Activated naive CD4-positive, alpha-beta T cell treated with anti-CD3 and anti-CD28 coated beads, Interleukin-2, amount 10 ng/mL, durations not matched to agents 7 days and 5 days (primary cell): Measurements from ENCODE around the gene VRK3.
"Not testable (repeated sequence)": the region's sequence is repeated elsewhere in the genome, so short reads cannot be mapped to it uniquely, and the experiment has no call there.

Experiments
- CTCF ChIA-PET: fragments of 350-600 bp; sonication (Branson Sonifier 250); formaldehyde crosslinking; loops from one replicate; lab custom pipeline; 2021; ENCODE audit warnings: antibody characterized with exemption; lab: Charles Lee
- DNase-seq: peaks from one replicate; pipeline ENCODE4 v3.0.0-alpha.2; 2020
- H3K27ac Mint-ChIP-seq: one replicate; pipeline ENCODE4 v1.8.0; 2021; ENCODE audit warnings: mild to moderate bottlenecking, moderate library complexity, mixed read lengths
- H3K27me3 Mint-ChIP-seq: one replicate; pipeline ENCODE4 v1.8.0; 2021; ENCODE audit warnings: mild to moderate bottlenecking, mixed read lengths
- H3K36me3 Mint-ChIP-seq: one replicate; pipeline ENCODE4 v1.8.0; 2021; ENCODE audit warnings: mixed read lengths
- H3K4me1 Mint-ChIP-seq: one replicate; pipeline ENCODE4 v1.8.0; 2021; ENCODE audit warnings: mixed read lengths
- H3K4me3 Mint-ChIP-seq: one replicate; pipeline ENCODE4 v1.8.0; 2021; ENCODE audit warnings: mild to moderate bottlenecking, moderate library complexity, mixed read lengths
- H3K9me3 Mint-ChIP-seq: one replicate; pipeline ENCODE4 v1.8.0; 2021; ENCODE audit warnings: mixed read lengths

VRK3 gene, protein sequence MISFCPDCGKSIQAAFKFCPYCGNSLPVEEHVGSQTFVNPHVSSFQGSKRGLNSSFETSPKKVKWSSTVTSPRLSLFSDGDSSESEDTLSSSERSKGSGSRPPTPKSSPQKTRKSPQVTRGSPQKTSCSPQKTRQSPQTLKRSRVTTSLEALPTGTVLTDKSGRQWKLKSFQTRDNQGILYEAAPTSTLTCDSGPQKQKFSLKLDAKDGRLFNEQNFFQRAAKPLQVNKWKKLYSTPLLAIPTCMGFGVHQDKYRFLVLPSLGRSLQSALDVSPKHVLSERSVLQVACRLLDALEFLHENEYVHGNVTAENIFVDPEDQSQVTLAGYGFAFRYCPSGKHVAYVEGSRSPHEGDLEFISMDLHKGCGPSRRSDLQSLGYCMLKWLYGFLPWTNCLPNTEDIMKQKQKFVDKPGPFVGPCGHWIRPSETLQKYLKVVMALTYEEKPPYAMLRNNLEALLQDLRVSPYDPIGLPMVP

GRCh38 chr19:50025022-50025793 is at the start of gene VRK3:
TSS of gene VRK3 (minus strand) at chr19:50025372. CDS start at chr19:50016162, 9,210 bp downstream.
- peaks cover 42% of the 10 kb centered on the region for H3K4me1 Mint-ChIP-seq
- peak within 1 kb of the TSS; percentile 85 for H3K4me3 Mint-ChIP-seq
- H3K27me3 Mint-ChIP-seq = no peaks in the 10 kb centered on the region
- H3K36me3 Mint-ChIP-seq = peaks cover 23% of the 10 kb centered on the region
- CTCF ChIA-PET = interaction anchor here (0.6 kb wide), 1 partner anchor 248 kb away, joined by 3 read pairs; no protein-coding TSS in a partner anchor
- H3K9me3 Mint-ChIP-seq = peaks cover 7% of the 10 kb centered on the region
- peak within 1 kb of the TSS; percentile 92 for H3K27ac Mint-ChIP-seq
- DNase-seq = peak; percentile 99

DNA sequence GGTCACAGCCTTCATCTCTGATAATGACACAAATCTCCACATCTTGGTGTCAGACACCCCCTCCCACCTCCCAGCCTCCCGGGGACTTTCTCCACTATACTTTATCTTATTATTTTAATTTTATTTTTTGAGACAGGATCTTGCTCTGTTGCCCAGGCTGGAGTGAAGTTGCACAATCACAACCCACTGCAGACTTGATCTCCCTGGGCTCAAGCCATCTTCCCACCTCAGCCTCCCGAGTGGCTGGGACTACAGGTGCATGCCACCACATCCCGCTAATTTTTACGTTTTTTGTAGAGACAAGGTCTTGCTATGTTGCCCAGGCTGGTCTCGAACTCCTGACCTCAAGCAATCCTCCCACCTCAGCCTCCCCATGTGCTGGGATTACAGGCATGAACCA is 43.2 kb upstream of the VRK3 start:
- H3K36me3 Mint-ChIP-seq, H3K4me3 Mint-ChIP-seq, H3K27ac Mint-ChIP-seq, CTCF ChIA-PET, DNase-seq, H3K4me1 Mint-ChIP-seq, H3K9me3 Mint-ChIP-seq, H3K27me3 Mint-ChIP-seq: not testable (repeated sequence)

DNA sequence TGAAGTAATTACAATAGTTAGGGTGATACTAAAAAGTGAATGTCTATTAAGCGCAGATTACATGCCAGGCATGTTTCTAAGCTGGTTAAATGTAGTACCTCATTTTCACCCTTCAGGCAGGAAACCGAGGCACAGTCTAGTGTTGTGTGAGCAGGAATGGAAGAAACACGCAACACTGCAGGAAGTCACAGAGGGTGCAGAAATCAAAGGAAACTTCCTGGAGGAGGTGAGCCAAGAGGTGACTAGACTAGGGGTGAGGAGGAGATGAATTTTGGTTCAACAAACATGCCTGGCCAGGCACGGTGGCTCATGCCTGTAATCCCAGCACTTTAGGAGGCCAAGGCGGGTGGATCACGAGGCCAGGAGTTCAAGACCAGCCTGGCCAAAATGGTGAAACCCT is 42.4 kb upstream of the VRK3 start:
- Mint-ChIP-seq H3K36me3 (no peaks in the 10 kb centered on the region), H3K4me1 (no peaks in the 10 kb centered on the region), H3K27me3 (peaks cover 5% of the 10 kb centered on the region), H3K4me3 (no peak overlapping the region), H3K9me3 (no peaks in the 10 kb centered on the region), H3K27ac (no peak overlapping the region)
- DNase-seq = no peak
- CTCF ChIA-PET = no interaction called here

DNA sequence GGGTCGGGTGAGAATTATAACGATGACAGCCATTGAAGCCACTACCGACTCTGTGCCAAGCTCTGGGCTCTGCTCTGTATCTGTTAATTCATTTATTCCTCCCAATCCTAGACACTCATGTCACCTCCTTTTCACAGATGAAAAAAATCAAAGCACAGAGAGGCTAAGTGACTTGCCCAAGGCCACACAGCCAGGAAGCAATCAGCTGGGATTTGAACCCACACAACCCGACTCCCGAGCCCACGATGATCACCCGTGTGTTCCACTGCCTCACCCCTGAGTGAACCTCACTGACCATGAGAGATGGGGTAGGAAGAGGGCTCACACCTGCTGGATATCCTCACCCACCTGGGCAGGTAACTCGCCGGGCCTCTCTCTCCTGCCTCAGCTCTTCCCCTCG is 40.8 kb upstream of the VRK3 start:
- no peak for DNase-seq
- Mint-ChIP-seq H3K9me3 (peaks cover 2% of the 10 kb centered on the region), H3K27me3 (peaks cover 5% of the 10 kb centered on the region), H3K27ac (no peak overlapping the region), H3K4me1 (no peaks in the 10 kb centered on the region), H3K4me3 (no peak overlapping the region), H3K36me3 (no peaks in the 10 kb centered on the region)
- CTCF ChIA-PET = no interaction called here

GRCh38 chr19:50061650-50062049 is 36.5 kb upstream of the VRK3 start:
- Mint-ChIP-seq H3K27me3 (no peaks in the 10 kb centered on the region), H3K36me3 (no peaks in the 10 kb centered on the region), H3K4me1 (no peaks in the 10 kb centered on the region), H3K27ac (no peak overlapping the region), H3K9me3 (peaks cover 29% of the 10 kb centered on the region), H3K4me3 (no peak overlapping the region)
- DNase-seq = no peak
- CTCF ChIA-PET = no interaction called here

GRCh38 chr19:50060107-50060506 is 34.9 kb upstream of the VRK3 start:
- Mint-ChIP-seq H3K27ac (no peak overlapping the region), H3K27me3 (no peaks in the 10 kb centered on the region), H3K36me3 (no peaks in the 10 kb centered on the region), H3K9me3 (peaks cover 31% of the 10 kb centered on the region), H3K4me1 (no peaks in the 10 kb centered on the region), H3K4me3 (no peak overlapping the region)
- CTCF ChIA-PET = no interaction called here
- no peak for DNase-seq

DNA sequence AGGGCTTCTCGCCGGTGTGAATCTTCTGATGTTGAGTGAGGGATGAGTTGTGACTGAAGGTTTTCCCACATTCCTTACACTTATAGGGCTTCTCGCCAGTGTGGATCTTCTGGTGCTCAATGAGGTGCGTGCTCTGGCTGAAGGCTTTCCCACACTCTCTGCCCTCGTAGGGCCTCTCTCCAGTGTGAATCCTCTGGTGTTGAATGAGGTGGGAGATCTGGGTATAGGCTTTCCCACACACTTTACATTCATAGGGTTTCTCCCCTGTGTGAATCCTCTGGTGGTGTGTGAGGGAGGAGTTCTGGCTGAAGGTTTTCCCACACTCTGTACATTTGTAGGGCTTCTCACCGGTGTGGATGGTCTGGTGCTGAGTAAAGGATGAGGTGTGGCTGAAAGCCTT is 33.9 kb upstream of the VRK3 start:
- Mint-ChIP-seq H3K36me3 (no peaks in the 10 kb centered on the region), H3K4me3 (no peak overlapping the region), H3K27me3 (no peaks in the 10 kb centered on the region), H3K27ac (no peak overlapping the region), H3K4me1 (no peaks in the 10 kb centered on the region), H3K9me3 (peaks cover 31% of the 10 kb centered on the region)
- CTCF ChIA-PET = no interaction called here
- DNase-seq = no peak

DNA sequence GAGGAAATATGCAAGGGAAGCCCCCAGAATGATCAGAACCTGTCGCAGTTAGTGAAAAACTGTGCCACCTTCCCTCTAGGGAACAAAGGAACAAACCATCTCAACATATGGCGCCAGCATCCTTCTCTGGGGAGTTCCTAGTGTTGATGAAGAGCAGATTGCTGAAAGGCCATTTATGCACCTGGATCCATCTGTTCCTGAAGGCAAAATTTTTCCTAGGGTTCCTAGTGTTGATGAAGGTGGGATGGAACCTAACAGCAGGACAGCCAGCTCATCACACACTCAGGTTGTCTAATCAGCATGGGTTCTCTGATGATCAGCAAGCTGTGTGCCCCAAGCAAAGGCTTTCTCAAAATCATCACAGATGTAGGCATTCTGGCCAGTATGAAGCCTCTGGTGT is 33.3 kb upstream of the VRK3 start:
- CTCF ChIA-PET = no interaction called here

DNA sequence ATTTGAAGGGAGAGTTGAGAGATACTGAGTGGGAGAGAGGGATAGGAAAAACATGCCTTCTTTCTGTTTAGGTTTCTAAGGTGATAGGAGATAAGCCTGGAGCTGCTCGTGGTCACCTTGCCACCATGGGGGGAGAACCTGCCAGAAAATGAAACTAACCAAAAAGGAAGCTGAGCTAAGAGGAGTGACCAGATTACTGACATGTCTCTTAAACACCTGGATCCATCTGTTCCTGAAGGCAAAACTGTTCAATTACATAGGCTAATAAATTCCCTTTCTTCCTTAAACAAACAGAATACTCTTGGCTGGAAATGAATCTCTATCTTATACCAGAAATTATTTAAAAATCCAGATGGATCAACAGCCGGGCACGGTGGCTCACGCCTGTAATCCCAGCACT is 27.9 kb upstream of the VRK3 start:
- peaks cover 13% of the 10 kb centered on the region for H3K36me3 Mint-ChIP-seq

More for the DNA sequence above, 33.3 kb upstream of the VRK3 start:
- DNase-seq = no peak
- H3K9me3 Mint-ChIP-seq = peaks cover 31% of the 10 kb centered on the region
- no peaks in the 10 kb centered on the region for H3K4me1 Mint-ChIP-seq
- H3K4me3 Mint-ChIP-seq = no peak overlapping the region
- H3K27ac Mint-ChIP-seq = no peak overlapping the region
- no peaks in the 10 kb centered on the region for H3K36me3 Mint-ChIP-seq
- no peaks in the 10 kb centered on the region for H3K27me3 Mint-ChIP-seq

GRCh38 chr19:50051964-50052363 is 26.8 kb upstream of the VRK3 start:
- CTCF ChIA-PET = no interaction called here

More for the DNA sequence above, 27.9 kb upstream of the VRK3 start:
- no peak overlapping the region for H3K4me3 Mint-ChIP-seq
- H3K27ac Mint-ChIP-seq = no peak overlapping the region
- DNase-seq = no peak
- H3K27me3 Mint-ChIP-seq = peaks cover 24% of the 10 kb centered on the region
- peaks cover 13% of the 10 kb centered on the region for H3K4me1 Mint-ChIP-seq
- peaks cover 18% of the 10 kb centered on the region for H3K9me3 Mint-ChIP-seq
- CTCF ChIA-PET = interaction anchor here (0.6 kb wide), 1 partner anchor 923 kb away, joined by 3 read pairs; no protein-coding TSS in a partner anchor

DNA sequence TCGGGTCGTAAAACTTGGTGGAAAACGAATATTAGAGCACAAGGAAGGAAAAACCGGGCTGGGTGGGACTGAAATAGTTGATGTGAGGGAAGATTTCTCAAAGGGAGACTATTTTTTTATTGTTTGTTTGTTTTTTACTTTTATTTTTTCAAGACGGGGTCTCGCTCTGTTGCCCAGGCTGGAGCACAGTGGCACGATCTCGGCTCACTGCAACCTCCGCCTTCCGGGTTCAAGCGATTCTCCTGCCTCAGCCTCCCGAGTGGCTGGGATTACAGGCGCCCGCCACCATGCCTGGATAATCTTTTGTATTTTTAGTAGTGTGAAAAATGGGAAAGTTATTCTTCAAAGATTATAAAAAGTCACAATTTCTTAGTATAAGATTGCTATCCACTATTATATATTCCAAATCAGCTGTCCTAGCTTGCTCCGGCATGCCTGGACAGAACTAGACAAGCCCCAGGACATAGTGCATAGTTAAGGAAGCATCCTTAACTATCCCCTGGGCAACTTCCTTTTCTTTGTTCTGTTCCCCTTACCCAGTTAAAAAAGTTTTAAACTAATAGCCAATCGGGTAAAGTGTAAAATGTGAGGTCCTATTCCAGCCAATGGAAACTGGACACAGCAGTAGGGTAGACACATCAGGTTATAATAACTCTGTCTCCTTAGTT is 26.2 kb upstream of the VRK3 start:
- peaks cover 28% of the 10 kb centered on the region for H3K36me3 Mint-ChIP-seq
- H3K27ac Mint-ChIP-seq, CTCF ChIA-PET, DNase-seq: not testable (repeated sequence)
- peaks cover 23% of the 10 kb centered on the region for H3K9me3 Mint-ChIP-seq
- peaks cover 24% of the 10 kb centered on the region for H3K27me3 Mint-ChIP-seq
- H3K4me3 Mint-ChIP-seq = peak overlapping the region; percentile 71
- peaks cover 13% of the 10 kb centered on the region for H3K4me1 Mint-ChIP-seq

More at GRCh38 chr19:50051964-50052363, 26.8 kb upstream of the VRK3 start:
- H3K4me1 Mint-ChIP-seq = peaks cover 13% of the 10 kb centered on the region
- peaks cover 24% of the 10 kb centered on the region for H3K36me3 Mint-ChIP-seq
- no peak overlapping the region for H3K4me3 Mint-ChIP-seq
- DNase-seq = no peak
- no peak overlapping the region for H3K27ac Mint-ChIP-seq
- peaks cover 24% of the 10 kb centered on the region for H3K27me3 Mint-ChIP-seq
- peaks cover 18% of the 10 kb centered on the region for H3K9me3 Mint-ChIP-seq

DNA sequence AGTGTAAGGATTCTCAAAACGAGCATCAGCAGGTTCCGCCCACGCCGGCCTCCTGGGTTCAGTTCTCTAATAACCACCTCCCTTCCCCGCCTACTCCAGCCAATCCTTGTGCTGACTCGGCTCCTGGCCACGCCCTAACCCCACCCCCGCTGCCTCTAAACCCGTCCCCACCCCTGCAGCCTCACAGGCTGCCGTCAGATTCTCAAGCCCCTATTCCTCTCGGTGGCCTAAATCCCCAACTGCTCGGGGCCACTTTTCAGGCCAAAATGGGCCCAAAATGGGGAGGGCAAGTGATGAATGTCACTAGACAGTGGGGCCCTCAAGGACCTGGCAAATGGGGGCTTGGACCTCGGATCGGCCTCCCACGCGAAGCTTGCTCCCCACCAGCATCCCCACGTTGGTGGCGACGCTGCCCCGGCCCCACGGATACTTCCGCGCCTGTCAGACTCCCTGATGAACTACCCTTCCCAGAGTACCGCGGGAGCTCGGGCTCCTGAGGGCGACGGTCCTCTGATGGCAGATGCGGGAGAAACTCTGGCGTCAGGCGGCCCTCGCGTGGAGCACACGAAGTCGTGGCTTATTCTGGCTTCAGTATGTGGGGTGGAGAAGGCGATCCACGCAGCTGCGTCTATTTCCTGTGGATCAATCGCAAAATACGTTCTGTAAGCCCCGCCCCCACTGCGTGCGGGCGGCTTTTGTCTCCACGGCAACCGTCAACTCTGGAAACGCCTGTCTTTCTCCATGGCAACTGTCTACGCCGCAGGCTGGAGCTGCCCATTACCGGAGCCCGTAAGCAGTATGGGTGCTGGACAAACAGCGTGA is 25.4 kb upstream of the VRK3 start:
- Mint-ChIP-seq H3K9me3 (peaks cover 28% of the 10 kb centered on the region), H3K36me3 (peaks cover 36% of the 10 kb centered on the region), H3K4me3 (peak overlapping the region; percentile 71), H3K4me1 (peaks cover 13% of the 10 kb centered on the region), H3K27me3 (peaks cover 24% of the 10 kb centered on the region), H3K27ac (no peak overlapping the region)
- CTCF ChIA-PET = no interaction called here
- peak; percentile 84 for DNase-seq

DNA sequence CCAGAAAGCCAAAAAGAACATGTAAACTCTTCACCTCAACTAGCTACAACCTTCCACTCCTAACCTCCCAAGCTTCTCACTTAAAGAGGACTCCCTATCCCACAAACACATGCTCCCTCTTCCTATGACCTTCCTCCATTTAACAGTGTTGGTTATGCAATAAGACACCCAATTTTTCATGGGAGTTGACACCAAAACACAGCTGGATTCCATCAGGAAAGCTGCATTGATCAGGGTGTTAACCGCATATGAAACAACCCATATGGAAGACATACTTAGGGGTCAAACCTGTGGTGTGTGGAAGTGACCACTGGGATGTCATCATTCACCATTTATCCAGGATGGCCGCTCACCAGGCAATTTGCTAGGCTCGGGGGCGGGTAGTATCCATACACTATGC is 22.5 kb upstream of the VRK3 start:
- peaks cover 21% of the 10 kb centered on the region for H3K27me3 Mint-ChIP-seq
- CTCF ChIA-PET = no interaction called here
- peaks cover 64% of the 10 kb centered on the region for H3K36me3 Mint-ChIP-seq
- H3K9me3 Mint-ChIP-seq = peaks cover 54% of the 10 kb centered on the region
- H3K4me1 Mint-ChIP-seq = peaks cover 13% of the 10 kb centered on the region
- no peak overlapping the region for H3K27ac Mint-ChIP-seq
- H3K4me3 Mint-ChIP-seq = no peak overlapping the region
- DNase-seq = no peak
